Sciatic nerve (tissue), 2 donors: ENCODE data around the gene PCSK7. TPM values are rescaled to one million over a fixed set of nuclear protein-coding genes. Genes with fewer than 3 reads are reported as not detected.
"Not testable (repeated sequence)": the region's sequence is repeated elsewhere in the genome, so short reads cannot be mapped to it uniquely, and the experiment has no call there.

Source experiments
- ATAC-seq: fragments of 200-7000 bp; cut with Tn5 transposase; one replicate; pipeline ENCODE4 v1.9.1; 2020; ENCODE audit warnings: mild to moderate bottlenecking, moderate library complexity
- DNase-seq: peaks from one replicate; pipeline ENCODE4 v3.0.0-alpha.2; 2020; ENCODE audit warnings: low spot score
- intact Hi-C: fragments of 100-400 bp; cut with DNase I; formaldehyde crosslinking; loops from one replicate; pipeline ENCODE4 v1.14.2; 2022
- total RNA-seq: library from RNA; stranded (reverse); fragmentation: NEBNext Ultra II Directional; extraction: Animal tissue kit (Norgen Biotek cat#: 25700); gene quantifications from one replicate; pipeline ENCODE4 v1.2.1, GENCODE V29; 2021
- donor health status: DM: no; HTN: no; CAD: no.
- donor health status: DM: no; HTN: no; CAD: no.

PCSK7 gene
- total RNA-seq, 1 donor from 2014 or later: 68.7 TPM

GRCh38 chr11:117219455-117219854, 12.4 kb downstream of the PCSK7 start:
- DNase-seq (peak; percentile 58), ATAC-seq (no peak)
- intact Hi-C loops: no loop called here

GRCh38 chr11:117219001-117219400, 12.9 kb downstream of the PCSK7 start:
- DNase-seq (peak; percentile 50), ATAC-seq (no peak)
- intact Hi-C loops: no loop called here

GRCh38 chr11:117218133-117218915, 13.5 kb downstream of the PCSK7 start:
- intact Hi-C loops: no loop called here
- DNase-seq (peak; percentile 69), ATAC-seq (peak; percentile 39)

- DNase-seq (peak; percentile 57), ATAC-seq (peak; percentile 23)
- intact Hi-C loops: no loop called here
These were observed 14.5 kb downstream of the PCSK7 start for GRCh38 chr11:117217141-117218084.

GRCh38 chr11:117214404-117215110, 17.3 kb downstream of the PCSK7 start:
- intact Hi-C loops: no loop called here
- no peak for DNase-seq
- no peak for ATAC-seq

- intact Hi-C loops: no loop called here
- DNase-seq (no peak), ATAC-seq (no peak)
These were observed 19.0 kb downstream of the PCSK7 start for GRCh38 chr11:117212697-117213355.

- intact Hi-C loops: no loop called here
- ATAC-seq: no peak
- DNase-seq: no peak
These were observed 21.3 kb downstream of the PCSK7 start for GRCh38 chr11:117210620-117211019.

- intact Hi-C loops, DNase-seq, ATAC-seq: not testable (repeated sequence)
These were observed 22.3 kb downstream of the PCSK7 start for GRCh38 chr11:117209351-117210125.

GRCh38 chr11:117208710-117209109, 23.2 kb downstream of the PCSK7 start:
- DNase-seq, ATAC-seq, intact Hi-C loops: not testable (repeated sequence)

GRCh38 chr11:117207481-117207880, 24.4 kb downstream of the PCSK7 start:
- intact Hi-C loops, ATAC-seq, DNase-seq: not testable (repeated sequence)

GRCh38 chr11:117206859-117207258, 25.0 kb downstream of the PCSK7 start:
- ATAC-seq: peak; percentile 4
- DNase-seq, intact Hi-C loops: not testable (repeated sequence)

- peak; percentile 3 for ATAC-seq
- intact Hi-C loops, DNase-seq: not testable (repeated sequence)
These were observed 25.8 kb downstream of the PCSK7 start for GRCh38 chr11:117206111-117206510.

- peak; percentile 1 for ATAC-seq
- no peak for DNase-seq
- intact Hi-C loops: no loop called here
These were observed 26.6 kb downstream of the PCSK7 start for GRCh38 chr11:117205211-117205818.

- ATAC-seq: no peak
- intact Hi-C loops: no loop called here
- no peak for DNase-seq
These were observed 27.4 kb downstream of the PCSK7 start for GRCh38 chr11:117204283-117205080.

GRCh38 chr11:117203069-117203407, 28.8 kb downstream of the PCSK7 start:
- no peak for DNase-seq
- intact Hi-C loops: no loop called here
- ATAC-seq: no peak

- intact Hi-C loops: no loop called here
- DNase-seq: no peak
- no peak for ATAC-seq
These were observed 29.3 kb downstream of the PCSK7 start for GRCh38 chr11:117202386-117203068.
